ENCODE results near the gene GCN1. TPM values are rescaled to one million over a fixed set of nuclear protein-coding genes. Genes with fewer than 3 reads are reported as not detected.

The GCN1 gene
- total RNA-seq, 1 experiment from 2014 or later = 181 TPM

- TF ChIP-seq, protein P1, sequence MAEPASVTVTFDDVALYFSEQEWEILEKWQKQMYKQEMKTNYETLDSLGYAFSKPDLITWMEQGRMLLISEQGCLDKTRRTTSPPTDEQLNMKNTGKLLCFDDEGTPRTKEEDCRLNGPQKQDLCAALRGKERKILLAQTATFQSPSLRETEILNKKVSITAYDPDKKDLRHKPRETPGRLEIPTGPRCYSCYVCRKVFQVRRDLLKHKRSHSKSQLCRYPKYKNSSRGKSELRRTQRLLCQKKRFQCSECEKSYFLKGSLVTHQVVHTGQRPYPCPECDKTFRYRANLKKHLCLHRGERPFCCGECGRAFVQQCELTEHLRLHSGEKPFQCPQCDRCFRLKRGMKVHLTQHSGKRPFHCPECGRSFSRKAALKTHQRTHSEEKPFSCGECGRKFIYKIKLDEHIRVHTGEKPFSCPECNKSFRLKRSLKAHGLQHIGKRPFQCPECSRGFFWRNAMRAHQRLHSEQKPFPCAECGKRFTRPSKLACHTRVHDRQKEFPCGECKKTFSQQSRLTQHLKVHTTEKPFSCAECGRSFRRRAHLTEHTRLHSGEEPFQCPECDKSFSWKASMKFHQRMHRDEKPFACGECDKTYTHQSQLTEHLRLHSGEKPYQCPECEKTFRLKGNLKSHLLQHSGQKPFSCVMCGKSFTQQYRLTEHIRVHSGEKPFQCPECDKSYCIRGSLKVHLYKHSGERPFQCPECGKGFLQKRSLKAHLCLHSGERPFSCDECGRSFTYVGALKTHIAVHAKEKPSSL (CRISPR knock-in tag; conservative IDR thresholded peaks at IDR 0.05) = no peak; the same call in 1 of the 2 replicates
- peak; percentile 97; the same call in 1 of the 2 replicates for TF ChIP-seq ETV6 (CRISPR knock-in tag; IDR thresholded peaks at IDR 0.05)
- TF ChIP-seq, protein P2, sequence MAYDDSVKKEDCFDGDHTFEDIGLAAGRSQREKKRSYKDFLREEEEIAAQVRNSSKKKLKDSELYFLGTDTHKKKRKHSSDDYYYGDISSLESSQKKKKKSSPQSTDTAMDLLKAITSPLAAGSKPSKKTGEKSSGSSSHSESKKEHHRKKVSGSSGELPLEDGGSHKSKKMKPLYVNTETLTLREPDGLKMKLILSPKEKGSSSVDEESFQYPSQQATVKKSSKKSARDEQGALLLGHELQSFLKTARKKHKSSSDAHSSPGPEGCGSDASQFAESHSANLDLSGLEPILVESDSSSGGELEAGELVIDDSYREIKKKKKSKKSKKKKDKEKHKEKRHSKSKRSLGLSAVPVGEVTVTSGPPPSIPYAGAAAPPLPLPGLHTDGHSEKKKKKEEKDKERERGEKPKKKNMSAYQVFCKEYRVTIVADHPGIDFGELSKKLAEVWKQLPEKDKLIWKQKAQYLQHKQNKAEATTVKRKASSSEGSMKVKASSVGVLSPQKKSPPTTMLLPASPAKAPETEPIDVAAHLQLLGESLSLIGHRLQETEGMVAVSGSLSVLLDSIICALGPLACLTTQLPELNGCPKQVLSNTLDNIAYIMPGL (CRISPR knock-in tag; IDR thresholded peaks at IDR 0.05) = peak; percentile 95
- TF ChIP-seq, protein P3, sequence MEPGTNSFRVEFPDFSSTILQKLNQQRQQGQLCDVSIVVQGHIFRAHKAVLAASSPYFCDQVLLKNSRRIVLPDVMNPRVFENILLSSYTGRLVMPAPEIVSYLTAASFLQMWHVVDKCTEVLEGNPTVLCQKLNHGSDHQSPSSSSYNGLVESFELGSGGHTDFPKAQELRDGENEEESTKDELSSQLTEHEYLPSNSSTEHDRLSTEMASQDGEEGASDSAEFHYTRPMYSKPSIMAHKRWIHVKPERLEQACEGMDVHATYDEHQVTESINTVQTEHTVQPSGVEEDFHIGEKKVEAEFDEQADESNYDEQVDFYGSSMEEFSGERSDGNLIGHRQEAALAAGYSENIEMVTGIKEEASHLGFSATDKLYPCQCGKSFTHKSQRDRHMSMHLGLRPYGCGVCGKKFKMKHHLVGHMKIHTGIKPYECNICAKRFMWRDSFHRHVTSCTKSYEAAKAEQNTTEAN (CRISPR knock-in tag; IDR thresholded peaks at IDR 0.05) = no peak; the same call in none of the 2 replicates
- TF ChIP-seq GABPB1 (CRISPR knock-in tag; IDR thresholded peaks at IDR 0.05) = peak; percentile 88
- peak; percentile 86 for TF ChIP-seq ZNF532 (CRISPR knock-in tag; IDR thresholded peaks at IDR 0.05; ENCODE audit: borderline replicate concordance)
- peak; percentile 87 for TF ChIP-seq ZNF416 (CRISPR knock-in tag; IDR thresholded peaks at IDR 0.05)
- TF ChIP-seq GRHL2 (CRISPR knock-in tag; IDR thresholded peaks at IDR 0.05; ENCODE audit: insufficient replicate concordance, severe bottlenecking) = no peak
- TF ChIP-seq ZMAT4 (CRISPR knock-in tag; IDR thresholded peaks at IDR 0.05) = 0 out of 2 replicates have a peak, but pooled peaks have one; percentile 20
- TF ChIP-seq SMAD3 (CRISPR knock-in tag; IDR thresholded peaks at IDR 0.05; ENCODE audit: borderline replicate concordance) = peak; percentile 71; the same call in 1 of the 2 replicates
- peak; percentile 52 for TF ChIP-seq NFATC4 (CRISPR knock-in tag; IDR thresholded peaks at IDR 0.05)
- no peak for TF ChIP-seq TEAD4 (CRISPR knock-in tag; IDR thresholded peaks at IDR 0.05)
- no peak for TF ChIP-seq SOX15 (CRISPR knock-in tag; IDR thresholded peaks at IDR 0.05)
- TF ChIP-seq ZNF423 (CRISPR knock-in tag; IDR thresholded peaks at IDR 0.05) = no peak
- TF ChIP-seq RELA (CRISPR knock-in tag; IDR thresholded peaks at IDR 0.05; ENCODE audit: borderline replicate concordance) = peak; percentile 95
- no peak for TF ChIP-seq FOXJ3 (CRISPR knock-in tag; IDR thresholded peaks at IDR 0.05; ENCODE audit: borderline replicate concordance)
- 0 out of 2 replicates have a peak, but pooled peaks have one; percentile 53 for TF ChIP-seq FOXP4 (CRISPR knock-in tag; IDR thresholded peaks at IDR 0.05)
- TF ChIP-seq TCF7 (CRISPR knock-in tag; IDR thresholded peaks at IDR 0.05; ENCODE audit: low read depth) = 0 out of 2 replicates have a peak, but pooled peaks have one; percentile 67
- TF ChIP-seq ZNF317 (CRISPR knock-in tag; IDR thresholded peaks at IDR 0.05; ENCODE audit: borderline replicate concordance, low read depth) = peak; percentile 31; the same call in 1 of the 2 replicates
- TF ChIP-seq CREM (CRISPR knock-in tag; IDR thresholded peaks at IDR 0.05) = peak; percentile 80
- TF ChIP-seq NR1H2 (CRISPR knock-in tag; IDR thresholded peaks at IDR 0.05) = no peak
- TF ChIP-seq, protein P4, sequence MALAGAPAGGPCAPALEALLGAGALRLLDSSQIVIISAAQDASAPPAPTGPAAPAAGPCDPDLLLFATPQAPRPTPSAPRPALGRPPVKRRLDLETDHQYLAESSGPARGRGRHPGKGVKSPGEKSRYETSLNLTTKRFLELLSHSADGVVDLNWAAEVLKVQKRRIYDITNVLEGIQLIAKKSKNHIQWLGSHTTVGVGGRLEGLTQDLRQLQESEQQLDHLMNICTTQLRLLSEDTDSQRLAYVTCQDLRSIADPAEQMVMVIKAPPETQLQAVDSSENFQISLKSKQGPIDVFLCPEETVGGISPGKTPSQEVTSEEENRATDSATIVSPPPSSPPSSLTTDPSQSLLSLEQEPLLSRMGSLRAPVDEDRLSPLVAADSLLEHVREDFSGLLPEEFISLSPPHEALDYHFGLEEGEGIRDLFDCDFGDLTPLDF (CRISPR knock-in tag; IDR thresholded peaks at IDR 0.05) = no peak
- peak; percentile 94 for TF ChIP-seq ZNF671 (CRISPR knock-in tag; IDR thresholded peaks at IDR 0.05)
Measured at GRCh38 chr12:120194534-120195395, at the start of gene GCN1 (continued).
